ENCODE data around the gene ELL. TPM values are rescaled to one million over a fixed set of nuclear protein-coding genes. Genes with fewer than 3 reads are reported as not detected.

ELL gene
- total RNA-seq, 1 donor from 2014 or later: 7.9 TPM

- no peaks in the 10 kb centered on the region for H3K36me3 ChIP-seq
- H3K4me1 ChIP-seq: peaks cover 92% of the 10 kb centered on the region
- intact Hi-C loops (cut with micrococcal nuclease): no loop called here
- DNase-seq: no peak
- no peaks in the 10 kb centered on the region for H3K9me3 ChIP-seq (replicated peaks)
- no peaks in the 10 kb centered on the region for H3K27me3 ChIP-seq (ENCODE audit: low read depth)
- no peak overlapping the region for H3K4me3 ChIP-seq
- peak overlapping the region; percentile 57 for H3K27ac ChIP-seq (replicated peaks)
- no peak for TF ChIP-seq CTCF (IDR thresholded peaks at IDR 0.05; ENCODE audit: borderline replicate concordance)
Observed at GRCh38 chr19:18489627-18490184, 32.2 kb downstream of the ELL start.

- no peak overlapping the region for H3K4me3 ChIP-seq
- no peaks in the 10 kb centered on the region for H3K36me3 ChIP-seq
- H3K27ac ChIP-seq (replicated peaks): peak overlapping the region; percentile 57
- H3K27me3 ChIP-seq (ENCODE audit: low read depth): no peaks in the 10 kb centered on the region
- H3K9me3 ChIP-seq (replicated peaks): no peaks in the 10 kb centered on the region
- intact Hi-C loops (cut with micrococcal nuclease): no loop called here
- peaks cover 85% of the 10 kb centered on the region for H3K4me1 ChIP-seq
- DNase-seq: no peak
- peak; percentile 47 for TF ChIP-seq CTCF (IDR thresholded peaks at IDR 0.05; ENCODE audit: borderline replicate concordance)
Observed at GRCh38 chr19:18488838-18489626, 32.8 kb downstream of the ELL start.

GRCh38 chr19:18488403-18488723, 33.5 kb downstream of the ELL start:
- peak overlapping the region; percentile 57 for H3K27ac ChIP-seq (replicated peaks)
- no peaks in the 10 kb centered on the region for H3K36me3 ChIP-seq
- TF ChIP-seq CTCF (IDR thresholded peaks at IDR 0.05; ENCODE audit: borderline replicate concordance): peak; percentile 33
- no peak overlapping the region for H3K4me3 ChIP-seq
- H3K4me1 ChIP-seq: peaks cover 85% of the 10 kb centered on the region
- DNase-seq: no peak
- H3K9me3 ChIP-seq (replicated peaks): no peaks in the 10 kb centered on the region
- intact Hi-C loops (cut with micrococcal nuclease): no loop called here
- no peaks in the 10 kb centered on the region for H3K27me3 ChIP-seq (ENCODE audit: low read depth)

- intact Hi-C loops (cut with micrococcal nuclease): no loop called here
- Histone ChIP-seq H3K27me3 (ENCODE audit: low read depth) (no peaks in the 10 kb centered on the region), H3K27ac (replicated peaks) (peak overlapping the region; percentile 57), H3K4me1 (peaks cover 85% of the 10 kb centered on the region), H3K4me3 (no peak overlapping the region), H3K36me3 (no peaks in the 10 kb centered on the region), H3K9me3 (replicated peaks) (no peaks in the 10 kb centered on the region)
- no peak for DNase-seq
- no peak for TF ChIP-seq CTCF (IDR thresholded peaks at IDR 0.05; ENCODE audit: borderline replicate concordance)
Observed at GRCh38 chr19:18487576-18488402, 34.1 kb downstream of the ELL start.

- no peak for TF ChIP-seq CTCF (IDR thresholded peaks at IDR 0.05; ENCODE audit: borderline replicate concordance)
- intact Hi-C loops (cut with micrococcal nuclease): no loop called here
- H3K36me3 ChIP-seq: no peaks in the 10 kb centered on the region
- peaks cover 76% of the 10 kb centered on the region for H3K4me1 ChIP-seq
- H3K27ac ChIP-seq (replicated peaks): peak overlapping the region; percentile 81
- no peaks in the 10 kb centered on the region for H3K9me3 ChIP-seq (replicated peaks)
- H3K4me3 ChIP-seq: peak overlapping the region; percentile 10
- DNase-seq: no peak
- H3K27me3 ChIP-seq (ENCODE audit: low read depth): no peaks in the 10 kb centered on the region
Observed at GRCh38 chr19:18486746-18487145, 35.1 kb downstream of the ELL start.

Measured in left ventricle myocardium inferior (tissue), 1 donor.